HFFc6 (cell line): ENCODE measurements around the gene RECK. TPM values are rescaled to one million over a fixed set of nuclear protein-coding genes. Genes with fewer than 3 reads are reported as not detected.

Experiments used
- DNase-seq: peaks from one replicate; pipeline ENCODE4 v3.0.0-alpha.2; 2018
- H3K27ac Mint-ChIP-seq: 2 replicates; pipeline ENCODE4 v1.8.0; 2020; ENCODE audit warnings: mild to moderate bottlenecking, mixed read lengths
- H3K27me3 Mint-ChIP-seq: 2 replicates; pipeline ENCODE4 v1.8.0; 2021; ENCODE audit warnings: mild to moderate bottlenecking, moderate library complexity, mixed read lengths; ENCODE audit not compliant: insufficient read depth
- H3K36me3 Mint-ChIP-seq: 2 replicates; pipeline ENCODE4 v1.8.0; 2021; ENCODE audit warnings: low read depth, mixed read lengths
- H3K4me1 Mint-ChIP-seq: 2 replicates; pipeline ENCODE4 v1.8.0; 2020; ENCODE audit warnings: low read depth, mixed read lengths
- H3K4me3 Mint-ChIP-seq: 2 replicates; pipeline ENCODE4 v1.8.0; 2020; ENCODE audit warnings: mild to moderate bottlenecking, moderate library complexity, mixed read lengths
- H3K9me3 Mint-ChIP-seq: 2 replicates; pipeline ENCODE4 v1.8.0; 2020; ENCODE audit warnings: mild to moderate bottlenecking, mixed read lengths
- CTCF ChIP-seq: fragments of 200-600 bp; sonication (generic); IDR thresholded peaks from 2 replicates; pipeline ENCODE4 v1.5.0; 2021; ENCODE audit warnings: antibody characterized with exemption, mild to moderate bottlenecking
- total RNA-seq, 6 experiments: library from RNA; stranded (reverse); fragmentation: NEBNext Ultra II Directional; extraction: Animal tissue kit (Norgen Biotek cat#: 25700); gene quantifications; 2 replicates in 1 of 6; 3 replicates in 5 of 6; pipeline ENCODE4 v1.2.3, GENCODE V29; 2021

Gene RECK
- total RNA-seq, 6 experiments from 2014 or later = 149 to 182 (median 173) TPM

- no peak for TF ChIP-seq CTCF
- Mint-ChIP-seq H3K27ac (peak overlapping the region; percentile 76), H3K9me3 (peaks cover 8% of the 10 kb centered on the region), H3K4me3 (peak overlapping the region; percentile 67), H3K4me1 (peaks cover 68% of the 10 kb centered on the region), H3K36me3 (peaks cover 24% of the 10 kb centered on the region), H3K27me3 (peaks cover 2% of the 10 kb centered on the region; the same call in 1 of the 2 replicates)
- DNase-seq = peak; percentile 43
Observed at GRCh38 chr9:36149197-36149596, 112.5 kb downstream of the RECK start.

GRCh38 chr9:36150574-36151315 is 114.0 kb downstream of the RECK start:
- H3K27me3 Mint-ChIP-seq = peaks cover 2% of the 10 kb centered on the region; the same call in 1 of the 2 replicates
- peaks cover 70% of the 10 kb centered on the region for H3K4me1 Mint-ChIP-seq
- peak; percentile 53 for DNase-seq
- H3K4me3 Mint-ChIP-seq = peak overlapping the region; percentile 4; the same call in 1 of the 2 replicates
- H3K27ac Mint-ChIP-seq = peak overlapping the region; percentile 64
- H3K36me3 Mint-ChIP-seq = peaks cover 12% of the 10 kb centered on the region
- peaks cover 2% of the 10 kb centered on the region; the same call in 1 of the 2 replicates for H3K9me3 Mint-ChIP-seq
- TF ChIP-seq CTCF = no peak

- H3K9me3 Mint-ChIP-seq = no peaks in the 10 kb centered on the region
- DNase-seq = peak; percentile 60
Observed at GRCh38 chr9:36151316-36152210, 114.8 kb downstream of the RECK start.

GRCh38 chr9:36152741-36153438 is 116.2 kb downstream of the RECK start:
- peak overlapping the region; percentile 95 for H3K27ac Mint-ChIP-seq
- peaks cover 61% of the 10 kb centered on the region for H3K4me1 Mint-ChIP-seq
- TF ChIP-seq CTCF = no peak

More at GRCh38 chr9:36151316-36152210, 114.8 kb downstream of the RECK start:
- Mint-ChIP-seq H3K4me3 (peak overlapping the region; percentile 49), H3K27ac (peak overlapping the region; percentile 64), H3K4me1 (peaks cover 70% of the 10 kb centered on the region), H3K27me3 (peaks cover 2% of the 10 kb centered on the region; the same call in 1 of the 2 replicates), H3K36me3 (peaks cover 7% of the 10 kb centered on the region)
- TF ChIP-seq CTCF = no peak

GRCh38 chr9:36153746-36154145 is 117.0 kb downstream of the RECK start:
- Mint-ChIP-seq H3K4me1 (peaks cover 61% of the 10 kb centered on the region), H3K36me3 (peaks cover 14% of the 10 kb centered on the region), H3K27ac (peak overlapping the region; percentile 95), H3K27me3 (no peaks in the 10 kb centered on the region; the same call in 1 of the 2 replicates), H3K4me3 (peak overlapping the region; percentile 73; the same call in 1 of the 2 replicates), H3K9me3 (no peaks in the 10 kb centered on the region)
- no peak for DNase-seq
- TF ChIP-seq CTCF = no peak

More at GRCh38 chr9:36152741-36153438, 116.2 kb downstream of the RECK start:
- peaks cover 8% of the 10 kb centered on the region for H3K36me3 Mint-ChIP-seq
- no peak for DNase-seq
- no peak overlapping the region for H3K4me3 Mint-ChIP-seq
- no peaks in the 10 kb centered on the region for H3K9me3 Mint-ChIP-seq
- H3K27me3 Mint-ChIP-seq = no peaks in the 10 kb centered on the region; the same call in 1 of the 2 replicates
